NCI-H748 (cell line): ENCODE results near the gene ERCC6L2.

Source experiments
- DNase-seq: peaks from one replicate; lab custom pipeline; 2025; ENCODE audit not compliant: unreplicated experiment; lab: John Stamatoyannopoulos, UW

The ERCC6L2 gene

GRCh38 chr9:95912773-95913172 lies 37.3 kb downstream of the ERCC6L2 start:
- no peak for DNase-seq

GRCh38 chr9:95920017-95920416 lies 44.5 kb downstream of the ERCC6L2 start:
- no peak for DNase-seq

GRCh38 chr9:95923794-95924193 lies 48.3 kb downstream of the ERCC6L2 start:
- DNase-seq: no peak

- no peak for DNase-seq
Observed at GRCh38 chr9:95924987-95925386, 49.5 kb downstream of the ERCC6L2 start.

- no peak for DNase-seq
Observed at GRCh38 chr9:95927271-95928004, 51.9 kb downstream of the ERCC6L2 start.

- DNase-seq: no peak
Observed at GRCh38 chr9:95930277-95930676, 54.8 kb downstream of the ERCC6L2 start.

GRCh38 chr9:95935861-95936578 lies 60.5 kb downstream of the ERCC6L2 start:
- no peak for DNase-seq

- DNase-seq: no peak
Observed at GRCh38 chr9:95936579-95937075, 61.1 kb downstream of the ERCC6L2 start.

- peak; percentile 31 for DNase-seq
Observed at GRCh38 chr9:95937131-95937530, 61.6 kb downstream of the ERCC6L2 start.

- DNase-seq: no peak
Observed at GRCh38 chr9:95938724-95939123, 63.2 kb downstream of the ERCC6L2 start.

GRCh38 chr9:95939472-95939871 lies 64.0 kb downstream of the ERCC6L2 start:
- no peak for DNase-seq

GRCh38 chr9:95940265-95940664 lies 64.8 kb downstream of the ERCC6L2 start:
- no peak for DNase-seq

- no peak for DNase-seq
Observed at GRCh38 chr9:95942016-95942415, 66.5 kb downstream of the ERCC6L2 start.

GRCh38 chr9:95947118-95947517 lies 71.6 kb downstream of the ERCC6L2 start:
- no peak for DNase-seq

GRCh38 chr9:95952471-95952870 lies 77.0 kb downstream of the ERCC6L2 start:
- no peak for DNase-seq

- DNase-seq: no peak
Observed at GRCh38 chr9:95953986-95954385, 78.5 kb downstream of the ERCC6L2 start.

- DNase-seq: no peak
Observed at GRCh38 chr9:95954940-95955339, 79.4 kb downstream of the ERCC6L2 start.

GRCh38 chr9:95962936-95963335 lies 87.4 kb downstream of the ERCC6L2 start:
- DNase-seq: no peak

- DNase-seq: no peak
Observed at GRCh38 chr9:95963659-95964058, 88.2 kb downstream of the ERCC6L2 start.

GRCh38 chr9:95966306-95966705 lies 90.8 kb downstream of the ERCC6L2 start:
- no peak for DNase-seq

GRCh38 chr9:95970317-95970716 lies 94.8 kb downstream of the ERCC6L2 start:
- DNase-seq: no peak

GRCh38 chr9:95971815-95972214 lies 96.3 kb downstream of the ERCC6L2 start:
- no peak for DNase-seq
